ENCODE data around the gene ZNF385C.

ZNF385C gene

GRCh38 chr17:41996855-41997164 lies 101.5 kb downstream of the ZNF385C start:
- H3K4me3 ChIP-seq (ENCODE audit: low read depth, low read length), result no peak overlapping the region
- TF ChIP-seq CTCF (IDR thresholded peaks at IDR 0.05; ENCODE audit: control insufficient read depth, extremely low read depth, insufficient read depth), result no peak
- no peak for DNase-seq (ENCODE audit: low read depth)

DNA sequence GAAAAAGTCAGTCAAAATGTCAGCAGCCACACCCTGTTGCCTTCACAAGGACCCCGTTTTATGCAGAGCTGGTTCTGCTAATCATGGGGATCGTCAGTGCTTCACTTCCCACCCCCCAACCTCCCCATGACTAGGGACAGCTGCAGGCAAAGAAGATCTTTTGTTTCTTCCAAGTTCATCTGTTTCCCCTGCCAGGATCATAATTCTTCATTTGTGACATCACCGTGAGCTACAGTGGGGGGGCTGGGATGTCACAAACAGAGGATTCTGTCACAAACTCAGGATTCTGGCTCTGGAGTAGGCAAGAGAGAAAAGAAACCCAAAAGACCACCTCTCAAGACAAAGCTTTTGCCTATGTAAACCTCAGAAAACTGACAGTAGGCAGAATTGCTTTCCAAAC lies 105.7 kb downstream of the ZNF385C start:
- no peak for TF ChIP-seq CTCF (IDR thresholded peaks at IDR 0.05; ENCODE audit: control insufficient read depth, extremely low read depth, insufficient read depth)
- DNase-seq (ENCODE audit: low read depth), result no peak
- H3K4me3 ChIP-seq (ENCODE audit: low read depth, low read length), result no peak overlapping the region

GRCh38 chr17:41989702-41990419 lies 108.4 kb downstream of the ZNF385C start:
- TF ChIP-seq CTCF (IDR thresholded peaks at IDR 0.05; ENCODE audit: control insufficient read depth, extremely low read depth, insufficient read depth), result no peak
- DNase-seq (ENCODE audit: low read depth), result no peak
- no peak overlapping the region for H3K4me3 ChIP-seq (ENCODE audit: low read depth, low read length)

DNA sequence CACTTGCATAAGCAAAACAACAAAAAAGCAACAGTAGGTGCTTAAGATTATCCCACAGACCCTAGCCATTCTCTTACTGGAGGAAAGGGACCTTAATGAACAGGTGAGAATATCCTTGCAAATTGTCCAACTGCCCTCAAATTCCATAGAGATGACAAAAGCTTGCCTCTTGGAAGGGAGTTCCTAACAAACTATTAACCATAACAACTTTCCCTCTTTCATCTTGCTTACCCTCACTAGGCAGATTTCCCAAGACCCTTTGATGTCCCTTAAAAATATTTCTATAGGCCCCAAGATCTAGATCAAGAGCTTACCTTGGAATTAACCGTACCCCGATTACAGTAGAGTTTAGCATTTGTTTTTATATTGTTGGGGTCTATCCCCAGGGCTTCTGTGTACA lies 109.9 kb downstream of the ZNF385C start:
- TF ChIP-seq CTCF (IDR thresholded peaks at IDR 0.05; ENCODE audit: control insufficient read depth, extremely low read depth, insufficient read depth), result no peak
- H3K4me3 ChIP-seq (ENCODE audit: low read depth, low read length), result no peak overlapping the region
- no peak for DNase-seq (ENCODE audit: low read depth)

- DNase-seq (ENCODE audit: low read depth), result no peak
- no peak for TF ChIP-seq CTCF (IDR thresholded peaks at IDR 0.05; ENCODE audit: control insufficient read depth, extremely low read depth, insufficient read depth)
- H3K4me3 ChIP-seq (ENCODE audit: low read depth, low read length), result no peak overlapping the region
Measured at GRCh38 chr17:41987642-41988041, 110.6 kb downstream of the ZNF385C start.

DNA sequence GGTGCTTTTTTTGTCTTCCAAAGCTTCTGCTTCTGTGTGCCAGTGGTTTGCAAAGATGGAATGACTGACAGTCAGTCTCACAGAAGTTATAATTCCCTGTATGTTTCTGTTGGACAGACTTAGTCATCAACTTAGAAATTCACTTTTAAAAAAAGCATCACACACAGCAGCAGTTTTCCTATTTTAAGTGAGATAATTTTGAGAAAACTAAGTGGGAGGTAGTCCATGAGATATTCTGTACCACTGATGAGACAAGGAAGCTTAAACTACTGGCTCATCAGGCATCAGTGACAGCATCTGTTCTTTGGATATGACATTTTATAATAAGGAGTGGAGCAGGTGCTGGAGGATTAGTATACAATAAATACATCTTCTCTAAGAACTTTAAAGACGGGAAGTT lies 111.6 kb downstream of the ZNF385C start:
- no peak overlapping the region for H3K4me3 ChIP-seq (ENCODE audit: low read depth, low read length)
- DNase-seq (ENCODE audit: low read depth), result no peak
- TF ChIP-seq CTCF (IDR thresholded peaks at IDR 0.05; ENCODE audit: control insufficient read depth, extremely low read depth, insufficient read depth), result no peak

DNA sequence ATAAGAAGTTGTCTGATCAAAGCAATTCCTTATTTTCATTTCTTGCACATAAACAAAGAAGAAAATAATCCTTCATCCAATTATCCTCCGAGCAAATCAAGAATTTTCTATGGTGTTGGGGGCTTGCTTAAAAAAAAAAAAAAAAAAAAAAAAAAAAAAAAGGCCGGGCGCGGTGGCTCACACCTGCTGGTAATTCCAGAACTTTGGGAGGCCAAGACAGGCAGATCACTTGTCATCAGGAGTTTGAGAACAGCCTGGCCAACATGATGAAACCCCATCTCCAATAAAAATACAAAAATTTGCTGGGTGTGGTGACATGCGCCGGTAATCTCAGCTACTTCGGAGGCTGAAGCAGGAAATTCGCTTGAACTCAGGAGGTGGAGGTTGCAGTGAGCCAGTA lies 112.4 kb downstream of the ZNF385C start:
- no peak overlapping the region for H3K4me3 ChIP-seq (ENCODE audit: low read depth, low read length)
- DNase-seq (ENCODE audit: low read depth), result no peak
- no peak for TF ChIP-seq CTCF (IDR thresholded peaks at IDR 0.05; ENCODE audit: control insufficient read depth, extremely low read depth, insufficient read depth)

Measured in LNCaP clone FGC (cell line).